ENCODE data around the gene RXRA.

- no peak for TF ChIP-seq CTCF (IDR thresholded peaks at IDR 0.05; ENCODE audit: insufficient read depth, low read length, poor library complexity, severe bottlenecking)
- no peak for TF ChIP-seq EZH2phosphoT487 (conservative IDR thresholded peaks at IDR 0.05; ENCODE audit: low read length)
Measured at GRCh38 chr9:134378901-134379338, 52.7 kb downstream of the RXRA start.

Data from SU-DHL-6 (cell line).